Endothelial cell (in vitro differentiated cells): Measurements from ENCODE around the gene SENP3. TPM values are rescaled to one million over a fixed set of nuclear protein-coding genes. Genes with fewer than 3 reads are reported as not detected.

Experiments
- DNase-seq: peaks from one replicate; pipeline ENCODE4 v3.0.0; 2021; ENCODE audit warnings: low spot score
- H3K27ac Mint-ChIP-seq: one replicate; pipeline ENCODE4 v1.8.0; 2021; ENCODE audit warnings: mixed read lengths, inconsistent platforms; ENCODE audit not compliant: unreplicated experiment
- H3K27me3 Mint-ChIP-seq: one replicate; pipeline ENCODE4 v1.8.0; 2021; ENCODE audit warnings: mild to moderate bottlenecking, moderate library complexity, mixed read lengths, inconsistent platforms; ENCODE audit not compliant: unreplicated experiment
- H3K36me3 Mint-ChIP-seq: one replicate; pipeline ENCODE4 v1.8.0; 2021; ENCODE audit warnings: mild to moderate bottlenecking, low read depth, mixed read lengths, inconsistent platforms; ENCODE audit not compliant: unreplicated experiment
- H3K4me1 Mint-ChIP-seq: one replicate; pipeline ENCODE4 v1.8.0; 2021; ENCODE audit warnings: mild to moderate bottlenecking, mixed read lengths, inconsistent platforms; ENCODE audit not compliant: unreplicated experiment
- H3K4me3 Mint-ChIP-seq: one replicate; pipeline ENCODE4 v1.8.0; 2021; ENCODE audit warnings: mild to moderate bottlenecking, mixed read lengths, inconsistent platforms; ENCODE audit not compliant: unreplicated experiment
- H3K9me3 Mint-ChIP-seq: one replicate; pipeline ENCODE4 v1.8.0; 2021; ENCODE audit warnings: mixed read lengths, inconsistent platforms; ENCODE audit not compliant: unreplicated experiment
- total RNA-seq: library from RNA; stranded (reverse); fragmentation: NEBNext Ultra II Directional; extraction: Animal tissue kit (Norgen Biotek cat#: 25700); gene quantifications from one replicate; pipeline ENCODE4 v1.2.1, GENCODE V29; 2021; ENCODE audit not compliant: unreplicated experiment
- TF ChIP-seq, protein P1 (sequence below): fragments of 200-600 bp; sonication (generic); IDR thresholded peaks from one replicate; pipeline ENCODE4 v1.5.0; 2021; ENCODE audit warnings: antibody characterized with exemption; ENCODE audit not compliant: unreplicated experiment

SENP3 gene
- total RNA-seq, 1 donor from 2014 or later, result 57.8 TPM

GRCh38 chr17:7575959-7576358 is 14.2 kb downstream of the SENP3 start:
- no peak for DNase-seq
- peaks cover 74% of the 10 kb centered on the region for H3K36me3 Mint-ChIP-seq
- peak overlapping the region; percentile 58 for H3K27ac Mint-ChIP-seq

DNA sequence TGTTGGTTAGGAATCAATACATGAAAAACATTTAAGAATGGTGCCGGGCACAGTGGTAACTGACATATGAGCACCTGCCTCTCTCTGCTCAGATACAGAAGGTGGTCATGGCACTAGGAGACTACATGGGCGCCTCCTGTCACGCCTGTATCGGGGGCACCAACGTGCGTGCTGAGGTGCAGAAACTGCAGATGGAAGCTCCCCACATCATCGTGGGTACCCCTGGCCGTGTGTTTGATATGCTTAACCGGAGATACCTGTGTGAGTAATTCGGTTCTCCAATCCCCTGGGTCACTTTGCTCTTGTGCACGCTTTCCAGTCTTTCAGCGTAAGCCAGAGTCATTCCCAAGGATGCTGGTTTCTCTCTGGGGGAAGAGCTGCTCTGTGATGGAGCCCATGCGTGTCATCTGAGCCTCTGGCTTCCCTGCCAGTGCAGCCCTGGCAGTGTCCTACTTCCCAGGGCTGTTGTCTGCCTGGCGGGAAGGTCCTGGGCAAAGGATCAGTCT is 14.8 kb downstream of the SENP3 start:
- Mint-ChIP-seq H3K27ac (peak overlapping the region; percentile 1), H3K9me3 (no peaks in the 10 kb centered on the region), H3K4me3 (peak overlapping the region; percentile 62), H3K36me3 (peaks cover 73% of the 10 kb centered on the region), H3K4me1 (peaks cover 74% of the 10 kb centered on the region), H3K27me3 (peaks cover 13% of the 10 kb centered on the region)
- no peak for DNase-seq
- TF ChIP-seq, protein P1, sequence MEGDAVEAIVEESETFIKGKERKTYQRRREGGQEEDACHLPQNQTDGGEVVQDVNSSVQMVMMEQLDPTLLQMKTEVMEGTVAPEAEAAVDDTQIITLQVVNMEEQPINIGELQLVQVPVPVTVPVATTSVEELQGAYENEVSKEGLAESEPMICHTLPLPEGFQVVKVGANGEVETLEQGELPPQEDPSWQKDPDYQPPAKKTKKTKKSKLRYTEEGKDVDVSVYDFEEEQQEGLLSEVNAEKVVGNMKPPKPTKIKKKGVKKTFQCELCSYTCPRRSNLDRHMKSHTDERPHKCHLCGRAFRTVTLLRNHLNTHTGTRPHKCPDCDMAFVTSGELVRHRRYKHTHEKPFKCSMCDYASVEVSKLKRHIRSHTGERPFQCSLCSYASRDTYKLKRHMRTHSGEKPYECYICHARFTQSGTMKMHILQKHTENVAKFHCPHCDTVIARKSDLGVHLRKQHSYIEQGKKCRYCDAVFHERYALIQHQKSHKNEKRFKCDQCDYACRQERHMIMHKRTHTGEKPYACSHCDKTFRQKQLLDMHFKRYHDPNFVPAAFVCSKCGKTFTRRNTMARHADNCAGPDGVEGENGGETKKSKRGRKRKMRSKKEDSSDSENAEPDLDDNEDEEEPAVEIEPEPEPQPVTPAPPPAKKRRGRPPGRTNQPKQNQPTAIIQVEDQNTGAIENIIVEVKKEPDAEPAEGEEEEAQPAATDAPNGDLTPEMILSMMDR, result no peak

More at GRCh38 chr17:7575959-7576358, 14.2 kb downstream of the SENP3 start:
- TF ChIP-seq, protein P1, result no peak
- Mint-ChIP-seq H3K4me3 (peak overlapping the region; percentile 78), H3K27me3 (peaks cover 14% of the 10 kb centered on the region), H3K4me1 (peaks cover 74% of the 10 kb centered on the region), H3K9me3 (no peaks in the 10 kb centered on the region)

- peak overlapping the region; percentile 62 for H3K4me3 Mint-ChIP-seq
- TF ChIP-seq, protein P1, result no peak
- DNase-seq, result no peak
- H3K4me1 Mint-ChIP-seq, result peaks cover 71% of the 10 kb centered on the region
- H3K9me3 Mint-ChIP-seq, result no peaks in the 10 kb centered on the region
- H3K27me3 Mint-ChIP-seq, result peaks cover 13% of the 10 kb centered on the region
- peak overlapping the region; percentile 53 for H3K27ac Mint-ChIP-seq
- peaks cover 64% of the 10 kb centered on the region for H3K36me3 Mint-ChIP-seq
These were observed 15.8 kb downstream of the SENP3 start for GRCh38 chr17:7577327-7578199.

DNA sequence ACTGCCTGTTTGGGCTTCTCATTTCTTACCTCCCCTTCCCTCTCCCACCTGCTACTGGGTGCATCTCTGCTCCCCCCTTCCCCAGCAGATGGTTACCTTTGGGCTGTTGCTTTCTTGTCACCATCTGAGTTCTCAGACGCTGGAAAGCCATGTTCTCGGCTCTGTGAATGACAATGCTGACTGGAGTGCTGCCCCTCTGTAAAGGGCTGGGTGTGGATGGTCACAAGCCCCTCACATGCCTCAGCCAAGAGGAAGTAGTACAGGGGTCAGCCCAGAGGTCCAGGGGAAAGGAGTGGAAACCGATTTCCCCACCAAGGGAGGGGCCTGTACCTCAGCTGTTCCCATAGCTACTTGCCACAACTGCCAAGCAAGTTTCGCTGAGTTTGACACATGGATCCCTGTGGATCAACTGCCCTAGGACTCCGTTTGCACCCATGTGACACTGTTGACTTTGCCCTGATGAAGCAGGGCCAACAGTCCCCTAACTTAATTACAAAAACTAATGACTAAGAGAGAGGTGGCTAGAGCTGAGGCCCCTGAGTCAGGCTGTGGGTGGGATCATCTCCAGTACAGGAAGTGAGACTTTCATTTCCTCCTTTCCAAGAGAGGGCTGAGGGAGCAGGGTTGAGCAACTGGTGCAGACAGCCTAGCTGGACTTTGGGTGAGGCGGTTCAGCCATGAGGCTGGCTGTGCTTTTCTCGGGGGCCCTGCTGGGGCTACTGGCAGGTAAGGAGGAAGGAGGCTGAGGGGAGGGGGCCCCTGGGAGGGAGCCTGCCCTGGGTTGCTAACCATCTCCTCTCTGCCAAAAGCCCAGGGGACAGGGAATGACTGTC is 17.5 kb downstream of the SENP3 start, which contains the start of gene CD68:
Gene CD68, plus strand, starts transcription at position 638 of the 833 bp plus-strand sequence. Its CDS starts 40 bp downstream, at position 678.
- Mint-ChIP-seq H3K4me3 (peak within 1 kb of the TSS; percentile 72), H3K9me3 (no peaks in the 10 kb centered on the region), H3K4me1 (peaks cover 77% of the 10 kb centered on the region), H3K27me3 (peaks cover 19% of the 10 kb centered on the region), H3K36me3 (peaks cover 68% of the 10 kb centered on the region), H3K27ac (peak within 1 kb of the TSS; percentile 95)
- TF ChIP-seq, protein P1, result no peak
- DNase-seq, result no peak
